Stimulated activated CD4-positive, alpha-beta T cell treated with anti-CD3 and anti-CD28 coated beads, Interleukin-4, amount 100 ng/mL, for 24 hours (primary cell): ENCODE measurements around the gene KLK13.

ENCODE experiments used
- DNase-seq: peaks from one replicate; pipeline ENCODE4 v3.0.0-alpha.2; 2020

The KLK13 gene

DNA sequence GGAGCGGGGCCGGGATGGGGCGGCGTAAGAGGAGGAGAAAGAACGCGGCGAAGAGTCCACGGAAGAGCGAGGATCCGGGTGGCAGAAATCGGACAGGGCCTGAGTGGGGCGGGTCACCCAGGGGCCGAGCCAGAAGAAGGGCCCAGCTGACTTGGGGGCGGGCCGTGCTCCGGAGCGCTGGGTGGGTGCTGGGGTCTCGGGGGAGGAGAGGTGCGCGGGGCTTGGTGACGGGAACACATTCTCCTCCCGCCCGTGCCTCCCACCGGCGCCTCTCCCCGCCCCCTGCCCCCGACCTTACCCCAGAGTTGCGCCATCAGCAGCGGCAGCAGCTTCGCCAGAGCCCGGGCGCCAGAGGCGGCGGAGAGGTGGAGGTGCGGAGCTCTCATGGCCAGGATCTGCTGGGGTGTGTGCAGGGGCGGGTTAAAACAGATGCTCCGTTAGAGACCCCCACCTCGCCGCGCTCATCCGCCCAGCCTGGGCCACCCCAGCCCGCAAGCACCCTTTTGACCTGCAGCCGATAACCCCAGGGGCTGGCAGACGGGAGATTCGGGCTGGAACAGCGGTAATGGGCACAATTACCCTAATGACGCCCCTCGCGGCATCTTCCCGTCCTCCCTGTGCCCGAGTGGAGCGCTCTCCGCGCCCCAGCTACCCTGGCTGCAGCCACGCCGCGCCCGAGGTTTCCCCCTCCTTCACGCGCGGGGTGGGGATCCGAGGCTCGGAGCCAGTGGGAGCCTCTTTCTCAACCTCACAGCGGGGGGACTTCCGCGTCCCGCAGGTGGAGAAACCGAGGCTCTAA lies 45.9 kb downstream of the KLK13 start:
- DNase-seq: no peak

DNA sequence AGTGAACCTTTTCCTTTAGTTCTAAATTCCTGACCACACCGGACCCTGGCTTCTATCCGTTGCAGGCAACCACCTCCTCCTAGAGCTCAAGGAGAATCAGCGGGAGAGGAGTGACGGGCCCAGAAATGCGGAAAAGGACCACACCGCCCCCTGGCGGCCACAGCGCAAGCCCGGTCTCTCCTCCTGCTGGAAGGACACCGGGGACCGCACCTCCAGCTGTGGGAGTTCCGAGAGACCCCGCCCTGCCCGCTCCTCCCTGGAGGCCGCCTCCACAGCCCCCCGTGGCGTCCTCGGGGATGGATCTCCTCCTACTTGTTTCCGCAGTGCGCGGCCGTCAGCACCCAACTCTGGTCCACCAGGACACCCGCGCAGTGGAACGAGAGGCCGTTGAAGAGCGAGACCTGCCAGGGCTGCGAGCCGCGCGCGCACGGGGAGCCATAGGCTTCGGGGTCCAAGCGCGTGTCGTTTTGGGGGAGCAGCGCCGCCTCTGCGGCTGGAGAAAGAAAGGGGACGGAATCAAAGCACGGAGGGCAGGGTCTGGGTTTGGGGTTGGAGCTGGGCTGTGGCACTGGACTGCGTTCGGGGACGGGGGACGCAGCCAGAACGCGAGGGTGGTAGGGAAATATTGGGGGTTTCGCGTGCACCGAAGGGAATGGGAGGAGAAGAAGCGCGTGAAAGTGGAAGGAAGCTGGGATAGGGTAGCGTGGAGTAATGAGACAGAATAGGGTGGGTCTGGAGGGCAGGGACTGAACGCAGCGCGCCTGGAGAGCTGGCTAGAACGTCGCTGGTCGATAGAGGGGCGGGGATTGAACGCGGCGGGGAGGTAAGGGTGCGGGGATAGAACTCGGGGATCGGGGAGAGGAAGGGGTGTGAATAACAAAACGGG lies 47.9 kb downstream of the KLK13 start:
- peak; percentile 57 for DNase-seq

DNA sequence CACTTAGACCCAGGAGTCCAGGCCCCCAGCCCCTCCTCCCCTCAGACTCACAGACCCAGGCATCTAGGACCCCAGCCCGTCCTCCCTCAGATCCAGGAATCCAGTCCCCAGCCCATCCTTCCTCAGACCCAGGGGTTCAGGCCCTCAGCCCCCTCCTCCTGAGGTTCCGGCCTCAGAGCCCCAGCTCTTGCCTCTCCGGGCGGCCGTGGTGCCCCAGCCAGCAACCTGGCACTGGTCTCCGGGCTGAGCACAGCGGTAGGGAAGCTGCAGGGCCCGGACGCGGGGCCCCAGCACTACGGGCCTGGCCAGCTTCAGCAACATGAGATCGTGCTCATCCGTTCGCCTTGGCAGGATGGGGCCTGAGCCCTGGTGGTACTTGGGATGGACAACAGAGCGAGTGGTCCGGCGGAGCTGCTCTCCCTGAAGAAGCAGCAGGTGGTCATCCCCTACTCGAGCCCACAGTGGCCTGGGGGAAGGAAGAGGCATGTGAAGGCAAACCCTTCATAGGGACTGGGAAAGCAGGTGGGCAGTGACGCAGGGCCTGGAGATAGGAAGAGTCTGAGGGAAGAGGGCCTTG lies 49.1 kb downstream of the KLK13 start:
- DNase-seq: no peak

DNA sequence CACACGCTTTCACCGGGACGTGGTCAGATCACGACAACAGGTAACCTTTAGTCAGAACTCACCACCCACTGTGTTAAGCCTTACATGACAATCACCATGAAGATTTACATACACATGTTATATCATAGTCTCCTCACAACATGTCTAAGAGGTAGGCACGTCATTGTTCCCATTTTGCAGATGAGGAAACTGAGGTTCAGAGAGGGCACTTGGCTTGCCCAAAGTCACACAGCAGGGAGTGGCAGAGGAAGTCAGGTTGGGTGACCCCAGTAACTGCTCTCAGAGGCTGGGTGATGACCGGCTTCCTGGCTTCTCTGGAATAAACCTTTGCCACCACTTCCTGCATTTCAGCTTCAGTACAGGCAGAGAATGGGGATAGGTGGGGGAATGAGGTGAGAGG lies 50.6 kb downstream of the KLK13 start:
- DNase-seq: no peak

DNA sequence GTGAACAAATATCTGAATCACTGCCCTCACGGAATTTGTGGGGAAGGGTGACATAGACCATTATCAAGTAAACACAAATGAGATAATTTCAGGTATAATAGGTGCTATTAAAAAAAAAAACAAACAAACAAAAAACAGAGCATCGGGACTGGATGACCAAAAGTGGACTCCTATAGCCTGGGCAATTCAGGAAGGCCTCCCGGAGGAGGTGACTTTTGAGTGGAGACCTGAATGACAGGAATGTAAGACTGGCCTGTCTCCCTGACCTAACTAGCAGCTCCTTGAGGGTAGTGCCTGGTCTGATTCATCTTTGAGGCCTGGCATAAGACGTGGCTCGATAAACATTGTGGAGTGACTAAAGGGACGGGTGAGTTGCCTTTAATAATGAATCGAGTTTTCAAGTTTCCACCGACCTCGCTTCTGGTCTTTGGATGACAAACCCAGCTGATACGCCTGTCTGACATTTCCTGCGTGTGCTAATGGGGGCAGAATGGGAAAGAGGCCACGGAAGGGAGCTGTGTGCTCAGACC lies 52.2 kb downstream of the KLK13 start:
- no peak for DNase-seq

DNA sequence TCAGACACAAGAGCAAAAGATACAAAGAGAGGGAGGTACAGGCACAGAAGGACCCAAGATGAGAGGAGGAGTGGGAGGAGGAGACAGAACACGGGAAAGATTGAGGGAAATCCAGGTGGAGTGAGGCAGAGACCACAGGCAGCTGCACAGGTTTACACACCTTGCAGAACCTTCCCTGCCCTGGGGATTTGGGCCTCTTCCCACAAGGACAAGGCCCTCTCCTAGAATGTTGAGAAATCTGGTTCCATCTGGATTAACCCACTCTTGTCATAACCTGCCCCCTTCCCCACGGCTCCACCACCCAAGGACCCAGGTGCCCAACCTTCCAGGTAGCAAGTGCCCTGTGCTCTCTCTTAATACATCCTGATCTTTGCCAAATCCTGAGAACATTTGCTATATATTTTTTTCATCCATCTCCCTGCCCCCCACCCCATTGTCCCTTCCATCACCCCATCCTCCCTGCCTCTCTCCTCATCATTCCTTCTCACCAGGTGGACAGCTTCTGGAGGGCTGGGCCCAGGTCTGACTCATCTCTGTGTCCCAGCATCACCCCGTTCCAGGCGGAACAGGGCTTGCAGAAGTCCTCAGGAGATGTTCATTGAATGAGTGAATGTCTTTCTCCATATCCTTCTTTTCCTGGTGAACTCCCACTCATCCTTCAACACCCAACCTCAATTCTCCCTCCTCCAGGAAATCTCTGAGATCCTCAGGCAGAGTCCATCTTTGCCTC lies 54.7 kb downstream of the KLK13 start:
- DNase-seq: no peak

DNA sequence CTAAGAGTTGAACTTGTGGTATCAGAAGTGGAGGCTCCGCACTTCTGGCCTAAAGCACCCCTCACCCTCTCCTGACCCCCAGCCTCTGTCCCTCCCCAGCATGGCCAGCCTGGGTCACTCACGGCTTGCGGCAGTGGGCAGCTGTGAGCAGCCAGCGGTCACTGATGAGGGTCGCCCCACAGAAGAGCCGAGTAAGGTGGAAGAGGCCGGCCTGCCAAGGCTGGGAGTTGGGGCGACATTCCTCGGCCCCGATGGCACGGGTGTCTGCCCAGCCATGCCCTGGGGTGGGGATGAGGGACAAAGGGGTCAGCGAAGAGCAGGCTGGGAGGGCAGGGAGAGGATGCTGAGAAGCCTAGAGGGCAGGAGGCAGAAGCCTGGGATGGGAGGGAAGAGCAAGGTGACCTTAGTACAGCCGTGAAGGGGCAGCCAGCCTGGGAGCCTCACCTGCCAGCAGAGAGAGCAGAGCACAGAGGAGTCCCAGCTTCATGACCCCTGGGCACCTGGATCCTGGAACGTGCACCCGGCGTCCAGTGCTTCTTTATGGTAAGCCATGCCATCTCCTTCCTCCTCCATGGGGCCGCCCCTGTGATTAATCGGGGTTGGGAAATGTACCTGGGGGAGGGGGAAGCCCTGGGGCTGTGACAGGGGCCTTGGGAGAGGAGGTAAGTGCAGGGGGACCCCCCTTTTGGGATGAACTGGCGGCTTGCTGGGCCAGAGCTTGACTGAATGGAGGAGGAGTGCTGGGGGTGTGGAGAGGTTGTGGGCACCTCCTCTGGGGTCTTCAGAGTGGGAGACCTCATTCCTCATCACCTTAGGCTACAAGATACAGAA lies 55.6 kb downstream of the KLK13 start:
- DNase-seq: no peak

GRCh38 chr19:51007488-51007887 lies 57.4 kb downstream of the KLK13 start:
- no peak for DNase-seq

- no peak for DNase-seq
Measured at GRCh38 chr19:51006406-51006805, 58.5 kb downstream of the KLK13 start.
